Loucy (cell line): Measurements from ENCODE around the gene STK40.

Experiments used
- H2AFZ ChIP-seq: fragments of 200-600 bp; sonication (generic); 2 replicates; pipeline ENCODE4 v1.6.0; 2016; ENCODE audit warnings: antibody characterized with exemption, mild to moderate bottlenecking, low read length, moderate library complexity
- H3F3A ChIP-seq: fragments of 200-600 bp; 2 replicates; pipeline ENCODE4 v1.6.0; 2016; ENCODE audit warnings: antibody characterized with exemption, low read depth, mild to moderate bottlenecking
- H3K27me3 ChIP-seq: fragments of 200-600 bp; sonication (generic); 2 replicates; pipeline ENCODE4 v1.6.1; 2014; ENCODE audit warnings: low read length, mild to moderate bottlenecking; ENCODE audit not compliant: insufficient read depth, poor library complexity, severe bottlenecking
- H3K36me3 ChIP-seq: fragments of 200-600 bp; sonication (generic); 2 replicates; pipeline ENCODE4 v1.6.1; 2016; ENCODE audit warnings: low read length; ENCODE audit not compliant: insufficient read depth
- H3K4me1 ChIP-seq: fragments of 200-600 bp; sonication (generic); 2 replicates; pipeline ENCODE4 v1.5.1; 2014; ENCODE audit warnings: low read length, mild to moderate bottlenecking; ENCODE audit not compliant: insufficient read depth, poor library complexity, severe bottlenecking
- H3K4me2 ChIP-seq: fragments of 200-600 bp; sonication (generic); 2 replicates; pipeline ENCODE4 v1.6.0; 2014; ENCODE audit warnings: antibody characterized with exemption, low read length, low read depth, mild to moderate bottlenecking; ENCODE audit not compliant: poor library complexity, severe bottlenecking
- H3K4me3 ChIP-seq: fragments of 200-600 bp; sonication (generic); 2 replicates; pipeline ENCODE4 v1.5.1; 2014; ENCODE audit warnings: low read length, mild to moderate bottlenecking, mixed read lengths; ENCODE audit not compliant: poor library complexity, severe bottlenecking
- H3K79me2 ChIP-seq: fragments of 200-600 bp; sonication (generic); 2 replicates; pipeline ENCODE4 v1.6.1; 2014; ENCODE audit warnings: low read length; ENCODE audit not compliant: insufficient read depth
- H3K9ac ChIP-seq: fragments of 200-600 bp; sonication (generic); 2 replicates; pipeline ENCODE4 v1.6.0; 2014; ENCODE audit warnings: mild to moderate bottlenecking, low read depth, low read length, moderate library complexity; ENCODE audit not compliant: poor library complexity, severe bottlenecking
- H3K9me2 ChIP-seq: fragments of 200-600 bp; sonication (generic); replicated peaks from 2 replicates; pipeline ENCODE4 v1.6.1; 2016; ENCODE audit warnings: low read depth, low read length, mixed read lengths
- H3K9me3 ChIP-seq: fragments of 200-600 bp; sonication (generic); 2 replicates; pipeline ENCODE4 v1.6.1; 2014; ENCODE audit warnings: mild to moderate bottlenecking, antibody characterized with exemption, low read length, low read depth; ENCODE audit not compliant: insufficient read depth
- H4K20me1 ChIP-seq: fragments of 200-600 bp; sonication (generic); 2 replicates; pipeline ENCODE4 v1.6.0; 2014; ENCODE audit warnings: antibody characterized with exemption, low read length, mild to moderate bottlenecking; ENCODE audit not compliant: insufficient read depth, poor library complexity, severe bottlenecking
- EZH2phosphoT487 ChIP-seq: fragments of 200-600 bp; IDR thresholded peaks from 2 replicates; pipeline ENCODE4 v1.6.1; 2018; ENCODE audit warnings: antibody characterized with exemption, mild to moderate bottlenecking, moderate library complexity, borderline replicate concordance
- TF ChIP-seq, protein P1 (sequence below): fragments of 200-600 bp; sonication (generic); conservative IDR thresholded peaks from 2 replicates; pipeline ENCODE4 v1.5.1; 2014; ENCODE audit warnings: mild to moderate bottlenecking, antibody characterized with exemption, low read length

The STK40 gene

GRCh38 chr1:36352125-36352909 is 33.4 kb downstream of the STK40 start:
- TF ChIP-seq, protein P1, sequence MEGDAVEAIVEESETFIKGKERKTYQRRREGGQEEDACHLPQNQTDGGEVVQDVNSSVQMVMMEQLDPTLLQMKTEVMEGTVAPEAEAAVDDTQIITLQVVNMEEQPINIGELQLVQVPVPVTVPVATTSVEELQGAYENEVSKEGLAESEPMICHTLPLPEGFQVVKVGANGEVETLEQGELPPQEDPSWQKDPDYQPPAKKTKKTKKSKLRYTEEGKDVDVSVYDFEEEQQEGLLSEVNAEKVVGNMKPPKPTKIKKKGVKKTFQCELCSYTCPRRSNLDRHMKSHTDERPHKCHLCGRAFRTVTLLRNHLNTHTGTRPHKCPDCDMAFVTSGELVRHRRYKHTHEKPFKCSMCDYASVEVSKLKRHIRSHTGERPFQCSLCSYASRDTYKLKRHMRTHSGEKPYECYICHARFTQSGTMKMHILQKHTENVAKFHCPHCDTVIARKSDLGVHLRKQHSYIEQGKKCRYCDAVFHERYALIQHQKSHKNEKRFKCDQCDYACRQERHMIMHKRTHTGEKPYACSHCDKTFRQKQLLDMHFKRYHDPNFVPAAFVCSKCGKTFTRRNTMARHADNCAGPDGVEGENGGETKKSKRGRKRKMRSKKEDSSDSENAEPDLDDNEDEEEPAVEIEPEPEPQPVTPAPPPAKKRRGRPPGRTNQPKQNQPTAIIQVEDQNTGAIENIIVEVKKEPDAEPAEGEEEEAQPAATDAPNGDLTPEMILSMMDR: no peak
- TF ChIP-seq EZH2phosphoT487: no peak
- Histone ChIP-seq H3K79me2 (no peaks in the 10 kb centered on the region), H3K4me2 (no peak overlapping the region), H3K4me1 (peaks cover 9% of the 10 kb centered on the region), H4K20me1 (no peaks in the 10 kb centered on the region), H2AFZ (no peak overlapping the region), H3K9me2 (no peaks in the 10 kb centered on the region), H3K36me3 (peaks cover 45% of the 10 kb centered on the region; the same call in 1 of the 2 replicates), H3K9ac (no peak overlapping the region), H3K9me3 (no peaks in the 10 kb centered on the region), H3K4me3 (no peak overlapping the region), H3K27me3 (no peaks in the 10 kb centered on the region), H3F3A (no peaks in the 10 kb centered on the region)

DNA sequence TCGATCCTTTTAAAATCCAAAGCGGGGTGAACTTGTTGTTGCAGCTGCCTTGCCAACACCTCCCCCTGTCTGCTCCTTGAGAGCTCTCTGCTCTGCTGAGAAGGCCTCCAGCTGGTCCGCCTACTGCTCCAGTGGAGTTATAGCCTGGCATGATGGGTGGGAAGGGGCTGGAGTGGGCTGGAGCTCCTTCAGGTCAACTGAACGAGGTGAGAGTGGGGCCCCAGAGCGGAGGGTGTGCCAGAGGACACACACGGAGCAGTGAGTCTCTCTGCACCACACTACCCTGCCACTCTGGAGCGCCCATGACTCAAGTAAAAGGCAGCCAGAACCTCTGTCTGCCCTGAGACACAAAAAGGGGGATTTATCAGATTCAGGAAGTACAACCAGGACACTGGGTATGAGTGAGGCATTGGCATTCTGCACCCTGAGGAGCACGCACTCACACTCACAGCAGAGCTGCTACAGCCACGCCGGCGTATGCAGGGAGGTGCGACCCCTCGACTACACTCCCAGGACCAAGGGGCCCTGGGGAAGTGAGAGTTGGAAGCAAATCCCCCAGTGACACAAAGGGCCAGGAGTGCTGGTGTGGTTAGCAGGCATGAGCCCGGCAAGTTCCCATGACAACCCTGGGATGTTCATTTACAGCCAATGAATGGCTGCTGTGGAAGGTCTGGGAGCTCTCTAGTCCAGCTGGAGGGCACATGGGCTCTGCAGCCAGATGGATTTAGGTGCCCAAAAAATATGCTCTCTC is 34.3 kb downstream of the STK40 start:
- H3K27me3 ChIP-seq: no peaks in the 10 kb centered on the region
- H4K20me1 ChIP-seq: no peaks in the 10 kb centered on the region
- H3K9me3 ChIP-seq: no peaks in the 10 kb centered on the region
- no peaks in the 10 kb centered on the region for H3F3A ChIP-seq
- no peak overlapping the region for H3K4me3 ChIP-seq
- TF ChIP-seq EZH2phosphoT487: no peak
- TF ChIP-seq, protein P1: no peak
- peaks cover 54% of the 10 kb centered on the region; the same call in 1 of the 2 replicates for H3K36me3 ChIP-seq
- H3K4me1 ChIP-seq: peaks cover 9% of the 10 kb centered on the region
- H3K9ac ChIP-seq: no peak overlapping the region
- no peak overlapping the region for H3K4me2 ChIP-seq
- no peaks in the 10 kb centered on the region for H3K79me2 ChIP-seq
- H2AFZ ChIP-seq: no peak overlapping the region
- H3K9me2 ChIP-seq: no peaks in the 10 kb centered on the region

GRCh38 chr1:36350659-36351226 is 35.0 kb downstream of the STK40 start:
- H3K27me3 ChIP-seq: no peaks in the 10 kb centered on the region
- peaks cover 53% of the 10 kb centered on the region; the same call in 1 of the 2 replicates for H3K36me3 ChIP-seq
- no peaks in the 10 kb centered on the region for H3K79me2 ChIP-seq
- H2AFZ ChIP-seq: no peak overlapping the region
- H3K9me3 ChIP-seq: no peaks in the 10 kb centered on the region
- H3F3A ChIP-seq: no peaks in the 10 kb centered on the region
- TF ChIP-seq, protein P1: no peak
- no peak for TF ChIP-seq EZH2phosphoT487
- H3K9ac ChIP-seq: no peak overlapping the region
- no peaks in the 10 kb centered on the region for H3K9me2 ChIP-seq
- H4K20me1 ChIP-seq: no peaks in the 10 kb centered on the region
- H3K4me3 ChIP-seq: no peak overlapping the region
- peaks cover 9% of the 10 kb centered on the region for H3K4me1 ChIP-seq
- H3K4me2 ChIP-seq: no peak overlapping the region
